Measurements from ENCODE around the gene AOC1. TPM values are rescaled to one million over a fixed set of nuclear protein-coding genes. Genes with fewer than 3 reads are reported as not detected.

The AOC1 gene
- total and polyA plus RNA-seq, 10 of the 15 experiments (the other 5 are each of a cell fraction or from before 2014, with no cell fraction given) = 0.07 TPM; not detected in 9

- TF ChIP-seq CEBPZ (IDR thresholded peaks at IDR 0.05; ENCODE audit: low read depth, low read length) = no peak
Observed at GRCh38 chr7:150901160-150902035, 49.1 kb downstream of the AOC1 start (continued).

- Histone ChIP-seq H2AFZ (ENCODE audit: control insufficient read depth, low read depth, low read length) (no peak overlapping the region), H3K27me3 (replicated peaks in 1 of 2; ENCODE audit: control insufficient read depth in 2 of 2, insufficient read depth in 2 of 2, low read length in 1 of 2) (peaks cover 2 to 6% of the 10 kb centered on the region in 2 experiments; a peak in 2 of 4 replicates), H3K9me3 (replicated peaks; ENCODE audit: control insufficient read depth, insufficient read depth, low read length) (no peaks in the 10 kb centered on the region), H3K4me3 (no peak overlapping the region), H3K4me1 (ENCODE audit: control insufficient read depth, insufficient read depth, low read length) (peaks cover 12% of the 10 kb centered on the region), H3K4me2 (ENCODE audit: control insufficient read depth, insufficient read depth) (no peak overlapping the region), H3K27ac (ENCODE audit: control insufficient read depth, insufficient read depth) (no peak overlapping the region), H3K79me2 (ENCODE audit: control insufficient read depth, insufficient read depth, low read length) (no peaks in the 10 kb centered on the region), H3K9ac (ENCODE audit: control insufficient read depth, insufficient read depth, low read length) (no peak overlapping the region), H3K36me3 (ENCODE audit: control insufficient read depth in 2 of 2, insufficient read depth in 2 of 2, low read length in 1 of 2) (no peaks in the 10 kb centered on the region), H4K20me1 (ENCODE audit: control insufficient read depth, insufficient read depth) (no peaks in the 10 kb centered on the region)
- CTCF ChIA-PET = interaction anchor here (0.6 to 1.5 kb wide), 5 partner anchors 9 to 124 kb away, joined by 3 to 4 read pairs (median 3); no protein-coding TSS in a partner anchor
- in situ Hi-C loops (cut with MboI) = loop anchor here (5.0 kb wide), 1 partner anchor 85 kb away; no protein-coding TSS in a partner anchor
- SMC1A ChIA-PET (ENCODE audit: uncharacterized antibody, unreplicated experiment) = no interaction called here
- no peak for ATAC-seq
- WGBS (ENCODE audit: insufficient coverage, insufficient replicate concordance, low lambda C conversion rate, missing lambda C conversion rate) = 28% methylated on average over 14 of the region's 14 CpGs
- intact Hi-C loops (cut with micrococcal nuclease; ENCODE audit: unreplicated experiment) = no loop called here
- RAD21 ChIA-PET (ENCODE audit: unreplicated experiment) = no interaction called here
- DNase-seq (ENCODE audit: low read depth, low spot score) = no peak
- no peak for FAIRE-seq
- BruUV-seq (replicated peaks) = no TSS peak
- POLR2A ChIA-PET = no interaction called here
- TF ChIP-seq EGR1 (IDR thresholded peaks at IDR 0.05; ENCODE audit: borderline replicate concordance in 1 of 2, low read depth in 2 of 2, low read length in 2 of 2) (no peak), NR2C2 (IDR thresholded peaks at IDR 0.05; ENCODE audit: borderline replicate concordance, control insufficient read depth, insufficient read length, low read depth) (no peak), SUPT20H (IDR thresholded peaks at IDR 0.05; ENCODE audit: borderline replicate concordance, control insufficient read depth, low read depth, low read length) (no peak), ZBTB11 (CRISPR knock-in tag; IDR thresholded peaks at IDR 0.05) (no peak), ZNF592 (IDR thresholded peaks at IDR 0.05) (no peak)
Observed at GRCh38 chr7:150902078-150903033, 50.0 kb downstream of the AOC1 start.

Data from GM12878 (cell line).